ENCODE results near the gene SNORC. TPM values are rescaled to one million over a fixed set of nuclear protein-coding genes. Genes with fewer than 3 reads are reported as not detected.

The SNORC gene
- total RNA-seq, 4 donors from 2014 or later = 0.24 to 0.79 (median 0.40) TPM

DNA sequence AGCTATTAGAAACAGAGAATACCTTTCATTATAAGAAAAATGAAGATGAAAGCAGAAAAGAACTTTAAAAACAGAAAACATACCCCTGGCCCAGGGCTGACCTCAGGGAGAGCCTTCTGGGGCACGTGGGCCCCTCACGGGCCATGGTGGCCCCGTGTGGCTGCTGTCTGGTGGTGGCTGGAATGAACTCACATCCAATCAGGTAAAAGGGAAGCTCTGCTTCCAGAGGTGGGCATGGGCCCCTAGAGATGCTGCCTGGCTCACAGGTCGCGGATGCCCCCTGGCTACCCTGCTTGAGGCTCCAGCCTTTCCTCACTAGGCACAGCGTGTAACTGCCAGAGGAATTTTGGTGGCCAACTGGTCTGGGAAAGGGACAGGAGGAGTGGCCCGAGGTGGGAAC is 16.6 kb downstream of the SNORC start:
- no peak for DNase-seq (ENCODE audit: low spot score)
- no peak for ATAC-seq (ENCODE audit: low FRiP score)
- TF ChIP-seq, protein P1, sequence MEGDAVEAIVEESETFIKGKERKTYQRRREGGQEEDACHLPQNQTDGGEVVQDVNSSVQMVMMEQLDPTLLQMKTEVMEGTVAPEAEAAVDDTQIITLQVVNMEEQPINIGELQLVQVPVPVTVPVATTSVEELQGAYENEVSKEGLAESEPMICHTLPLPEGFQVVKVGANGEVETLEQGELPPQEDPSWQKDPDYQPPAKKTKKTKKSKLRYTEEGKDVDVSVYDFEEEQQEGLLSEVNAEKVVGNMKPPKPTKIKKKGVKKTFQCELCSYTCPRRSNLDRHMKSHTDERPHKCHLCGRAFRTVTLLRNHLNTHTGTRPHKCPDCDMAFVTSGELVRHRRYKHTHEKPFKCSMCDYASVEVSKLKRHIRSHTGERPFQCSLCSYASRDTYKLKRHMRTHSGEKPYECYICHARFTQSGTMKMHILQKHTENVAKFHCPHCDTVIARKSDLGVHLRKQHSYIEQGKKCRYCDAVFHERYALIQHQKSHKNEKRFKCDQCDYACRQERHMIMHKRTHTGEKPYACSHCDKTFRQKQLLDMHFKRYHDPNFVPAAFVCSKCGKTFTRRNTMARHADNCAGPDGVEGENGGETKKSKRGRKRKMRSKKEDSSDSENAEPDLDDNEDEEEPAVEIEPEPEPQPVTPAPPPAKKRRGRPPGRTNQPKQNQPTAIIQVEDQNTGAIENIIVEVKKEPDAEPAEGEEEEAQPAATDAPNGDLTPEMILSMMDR (IDR thresholded peaks at IDR 0.05) = no peak

DNA sequence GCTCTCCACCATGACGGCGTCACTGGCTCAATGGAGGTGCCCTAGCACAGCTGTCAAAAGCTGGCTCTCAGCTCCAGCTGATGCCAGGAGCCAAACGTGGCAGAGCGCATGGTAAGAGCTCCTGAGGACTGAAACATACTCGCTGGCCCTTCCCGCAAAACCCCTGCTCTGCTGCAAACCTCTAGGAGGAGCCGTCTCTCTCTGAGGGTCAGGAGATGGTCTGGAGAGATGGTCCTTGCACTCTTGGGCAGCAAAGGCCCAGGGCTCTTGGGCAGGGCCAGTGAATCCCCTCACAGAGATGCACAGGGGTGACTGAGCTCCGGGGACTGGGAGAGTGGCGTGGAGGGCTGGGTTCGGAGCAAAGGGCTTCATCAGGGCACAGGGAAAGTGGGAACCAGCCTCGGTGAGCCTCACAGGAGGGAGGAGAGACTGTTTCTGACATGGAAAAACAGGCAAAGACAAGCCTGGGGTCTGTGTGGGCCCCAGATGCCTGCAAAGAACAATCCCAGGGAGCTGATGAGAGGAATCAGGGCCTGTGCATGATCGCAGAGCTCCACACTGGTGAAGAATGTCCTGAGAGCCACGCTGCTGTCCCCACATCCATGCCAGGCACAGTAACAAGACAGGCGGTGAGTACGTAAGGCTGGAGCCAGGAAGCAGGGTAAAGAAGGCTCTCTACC is 17.2 kb downstream of the SNORC start:
- no peak for ATAC-seq (ENCODE audit: low FRiP score)
- TF ChIP-seq, protein P1 (IDR thresholded peaks at IDR 0.05) = no peak
- DNase-seq (ENCODE audit: low spot score) = no peak

DNA sequence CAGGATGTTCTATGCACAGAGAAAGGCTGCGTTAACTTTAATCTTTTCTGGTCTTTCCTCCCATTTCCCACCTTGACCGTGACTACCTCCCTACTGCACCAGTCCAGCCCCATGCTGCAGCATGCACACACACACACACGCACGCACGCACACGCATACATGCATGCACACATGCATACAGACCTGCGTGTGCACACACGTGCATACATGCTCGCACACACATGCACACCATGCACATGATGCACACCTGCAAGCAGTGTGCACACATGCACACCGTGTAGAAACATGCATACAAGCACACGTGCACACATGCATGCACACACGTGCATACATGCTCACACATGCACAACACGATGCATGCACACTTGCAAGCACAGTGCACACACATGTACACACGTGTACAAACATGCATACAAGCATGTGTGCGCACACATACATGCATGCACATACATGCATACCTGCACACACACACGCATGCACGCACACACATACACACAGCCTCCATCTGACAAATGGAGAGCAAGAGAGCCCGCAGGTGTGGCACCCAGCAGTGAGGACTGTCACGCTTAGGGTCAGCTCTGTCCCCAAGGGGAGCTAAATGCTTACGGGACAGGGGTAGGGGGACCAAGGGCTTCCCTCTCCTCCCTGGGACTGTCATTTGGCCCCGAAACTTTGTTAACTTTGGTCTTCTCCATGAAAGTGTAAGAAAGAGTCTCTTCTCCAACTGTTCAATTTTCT is 18.2 kb downstream of the SNORC start:
- TF ChIP-seq, protein P1 (IDR thresholded peaks at IDR 0.05) = no peak
- no peak for ATAC-seq (ENCODE audit: low FRiP score)
- no peak for DNase-seq (ENCODE audit: low spot score)

DNA sequence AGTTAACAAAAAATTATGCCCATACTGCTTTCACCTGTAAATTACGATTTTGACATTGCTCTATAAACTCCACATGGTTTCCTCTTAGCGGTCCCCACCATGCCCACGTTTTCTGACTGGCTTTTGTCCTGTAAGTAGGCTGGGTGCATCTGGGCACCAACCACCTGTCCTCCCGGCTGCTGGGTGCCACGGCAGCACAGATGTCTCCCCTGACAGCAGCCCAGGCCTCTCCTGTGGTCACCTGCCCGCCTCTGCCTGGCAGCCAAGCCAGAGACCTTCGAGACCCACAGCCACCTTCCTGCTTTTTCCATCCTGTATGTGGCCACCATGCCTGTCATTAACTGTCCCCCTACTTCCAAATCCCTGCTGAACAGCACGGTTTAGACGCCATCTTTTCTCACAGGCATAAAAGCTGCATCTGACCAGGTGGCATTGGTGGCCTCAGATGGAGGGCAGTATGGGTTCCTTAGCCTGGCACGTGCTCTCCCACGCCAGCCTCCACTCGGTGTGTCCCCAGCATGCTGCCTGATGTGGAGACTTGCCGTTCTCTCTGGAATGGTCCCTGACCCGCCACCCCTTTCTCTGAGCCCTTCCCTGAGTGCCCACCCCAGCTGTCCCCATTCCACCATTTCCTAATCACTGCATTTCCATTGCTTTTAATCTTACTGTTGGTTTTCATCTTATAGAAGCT is 18.9 kb downstream of the SNORC start:
- TF ChIP-seq, protein P1 (IDR thresholded peaks at IDR 0.05) = no peak
- DNase-seq (ENCODE audit: low spot score) = no peak
- no peak for ATAC-seq (ENCODE audit: low FRiP score)

DNA sequence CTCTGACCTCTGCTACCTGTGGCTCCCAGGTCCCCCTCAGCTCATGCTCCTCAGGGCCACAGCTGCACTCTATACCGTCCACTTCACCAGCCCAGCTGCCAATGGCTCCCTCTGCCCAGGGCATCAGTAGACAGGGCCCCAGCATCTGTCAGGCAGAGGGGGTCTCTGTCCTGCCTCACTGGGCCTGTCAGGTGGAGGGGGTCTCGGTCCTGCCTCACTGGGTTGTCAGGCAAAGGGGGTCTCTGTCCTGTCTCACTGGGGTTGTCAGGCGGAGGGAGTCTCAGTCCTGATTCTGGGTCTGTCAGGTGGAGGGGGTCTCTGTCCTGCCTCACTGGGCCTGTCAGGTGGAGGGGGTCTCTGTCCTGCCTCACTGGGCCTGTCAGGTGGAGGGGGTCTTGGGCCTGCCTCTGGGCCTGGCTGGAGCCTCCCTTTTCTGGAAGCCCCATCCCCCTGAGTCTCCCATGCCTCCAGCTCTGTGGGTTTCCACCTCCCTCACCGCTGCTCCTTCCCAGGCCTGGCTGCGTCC is 19.9 kb downstream of the SNORC start:
- TF ChIP-seq, protein P1 (IDR thresholded peaks at IDR 0.05) = no peak
- DNase-seq (ENCODE audit: low spot score) (no peak), ATAC-seq (ENCODE audit: low FRiP score) (no peak)

DNA sequence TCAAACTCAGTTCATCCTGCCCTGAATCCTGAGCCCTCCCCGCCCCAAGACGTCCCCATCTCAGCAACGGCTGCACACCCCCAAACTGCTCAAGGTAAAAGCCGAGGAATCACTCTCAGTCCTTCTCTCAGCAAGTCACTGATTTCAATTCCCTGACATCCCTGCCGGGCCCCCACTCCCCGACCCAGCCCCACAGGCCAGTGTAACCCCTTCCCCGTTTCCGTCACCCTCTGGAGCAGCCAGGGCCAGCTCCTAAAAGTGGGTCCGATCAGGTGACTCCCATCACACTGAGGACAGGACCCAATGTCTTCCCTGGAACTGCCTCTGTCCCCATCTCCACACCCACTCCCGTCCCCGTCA is 20.5 kb downstream of the SNORC start:
- ATAC-seq (ENCODE audit: low FRiP score) (no peak), DNase-seq (ENCODE audit: low spot score) (no peak)

More for the DNA sequence above, 20.5 kb downstream of the SNORC start:
- TF ChIP-seq, protein P1 (IDR thresholded peaks at IDR 0.05) = no peak
